DND-41 (cell line): ENCODE results near the gene UPB1.

Experiments used
- EZH2 ChIP-seq: IDR thresholded peaks from 3 replicates; pipeline ENCODE4 v1.6.1; 2012; ENCODE audit warnings: borderline replicate concordance, low read depth, mild to moderate bottlenecking, moderate library complexity, low read length, inconsistent platforms; ENCODE audit not compliant: severe bottlenecking
- TF ChIP-seq, protein P1 (sequence below): IDR thresholded peaks from 2 replicates; pipeline ENCODE4 v1.5.1; 2012; ENCODE audit warnings: borderline replicate concordance, low read length, moderate library complexity, mild to moderate bottlenecking; ENCODE audit not compliant: poor library complexity, severe bottlenecking; ENCODE audit errors: extremely low read depth

DNA sequence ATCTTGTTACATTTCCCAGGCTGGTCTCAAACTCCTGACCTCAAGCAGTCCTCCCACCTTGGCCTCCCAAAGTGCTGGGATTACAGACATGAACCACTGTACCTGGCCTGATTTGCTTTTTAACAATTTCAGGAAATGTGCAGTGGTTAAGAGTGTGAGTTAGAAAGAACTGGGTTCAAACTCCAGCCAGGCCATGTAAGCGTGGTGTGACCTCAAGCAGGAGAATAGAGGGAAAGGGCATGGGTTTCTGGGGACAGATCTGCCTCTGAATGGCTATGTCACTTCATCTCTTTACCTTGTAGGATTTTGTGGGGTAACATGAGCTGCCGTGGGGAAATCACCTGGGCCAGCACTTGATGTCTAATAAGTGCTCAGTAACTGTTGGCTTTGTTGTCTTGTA, 69.9 kb downstream of the UPB1 start:
- TF ChIP-seq, protein P1, sequence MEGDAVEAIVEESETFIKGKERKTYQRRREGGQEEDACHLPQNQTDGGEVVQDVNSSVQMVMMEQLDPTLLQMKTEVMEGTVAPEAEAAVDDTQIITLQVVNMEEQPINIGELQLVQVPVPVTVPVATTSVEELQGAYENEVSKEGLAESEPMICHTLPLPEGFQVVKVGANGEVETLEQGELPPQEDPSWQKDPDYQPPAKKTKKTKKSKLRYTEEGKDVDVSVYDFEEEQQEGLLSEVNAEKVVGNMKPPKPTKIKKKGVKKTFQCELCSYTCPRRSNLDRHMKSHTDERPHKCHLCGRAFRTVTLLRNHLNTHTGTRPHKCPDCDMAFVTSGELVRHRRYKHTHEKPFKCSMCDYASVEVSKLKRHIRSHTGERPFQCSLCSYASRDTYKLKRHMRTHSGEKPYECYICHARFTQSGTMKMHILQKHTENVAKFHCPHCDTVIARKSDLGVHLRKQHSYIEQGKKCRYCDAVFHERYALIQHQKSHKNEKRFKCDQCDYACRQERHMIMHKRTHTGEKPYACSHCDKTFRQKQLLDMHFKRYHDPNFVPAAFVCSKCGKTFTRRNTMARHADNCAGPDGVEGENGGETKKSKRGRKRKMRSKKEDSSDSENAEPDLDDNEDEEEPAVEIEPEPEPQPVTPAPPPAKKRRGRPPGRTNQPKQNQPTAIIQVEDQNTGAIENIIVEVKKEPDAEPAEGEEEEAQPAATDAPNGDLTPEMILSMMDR, result no peak
- no peak for TF ChIP-seq EZH2
